GM15510 (cell line): Measurements from ENCODE around the gene APBA2.

ENCODE experiments used
- POLR2A ChIP-seq: IDR thresholded peaks from 3 replicates; pipeline ENCODE4 v1.6.1; 2011; ENCODE audit warnings: borderline replicate concordance; ENCODE audit not compliant: insufficient read length; ENCODE audit errors: extremely low read depth

APBA2 gene

DNA sequence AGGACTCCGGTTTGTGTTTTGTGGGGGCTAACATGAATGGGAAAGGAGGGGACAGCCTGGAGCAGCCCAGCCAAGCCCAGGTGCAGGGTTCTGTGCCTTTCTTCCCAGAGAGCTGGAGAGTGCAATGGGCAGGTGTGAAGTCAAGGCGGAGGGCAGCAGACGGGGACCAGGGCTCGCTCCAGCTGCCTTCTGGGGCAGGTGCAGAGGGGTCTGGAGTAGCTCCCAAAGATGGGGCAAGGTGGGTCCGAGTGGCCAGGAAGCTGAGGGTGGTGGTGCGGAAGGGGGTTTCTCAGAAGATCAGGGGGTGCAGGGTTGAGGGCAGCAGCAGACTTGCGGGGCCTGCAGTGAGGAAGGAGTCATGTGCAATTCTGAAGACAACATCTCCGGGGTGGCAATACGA, 225.0 kb downstream of the APBA2 start:
- TF ChIP-seq POLR2A: no peak

DNA sequence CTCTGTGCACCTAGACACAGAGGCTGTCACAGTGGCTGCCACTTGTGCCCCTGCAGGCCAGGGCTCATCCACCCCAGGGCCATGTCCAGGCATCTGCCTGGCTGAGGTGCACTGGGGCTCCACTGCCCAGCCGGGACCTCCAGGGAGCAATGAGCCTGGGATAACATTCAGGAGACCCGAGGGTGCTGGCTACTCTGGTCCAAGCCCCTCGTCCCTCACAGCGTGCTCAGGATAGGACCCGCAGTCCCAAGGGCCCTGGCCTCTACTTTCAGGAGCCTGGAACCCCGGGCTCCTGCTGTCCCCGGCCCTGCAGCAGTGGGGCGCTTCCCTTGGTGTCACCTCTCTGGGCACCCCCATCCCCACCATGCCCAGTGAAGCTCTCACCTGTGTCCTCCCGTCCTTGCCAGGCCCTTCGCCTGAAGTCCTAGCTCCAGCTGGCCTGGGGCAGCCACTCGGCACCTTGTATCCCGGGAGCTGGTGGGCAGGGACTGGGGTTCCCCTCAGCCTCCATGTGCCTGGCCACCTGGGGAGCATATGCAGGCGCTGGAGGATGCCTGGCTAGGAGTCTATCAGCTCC, 226.0 kb downstream of the APBA2 start:
- TF ChIP-seq POLR2A: no peak

DNA sequence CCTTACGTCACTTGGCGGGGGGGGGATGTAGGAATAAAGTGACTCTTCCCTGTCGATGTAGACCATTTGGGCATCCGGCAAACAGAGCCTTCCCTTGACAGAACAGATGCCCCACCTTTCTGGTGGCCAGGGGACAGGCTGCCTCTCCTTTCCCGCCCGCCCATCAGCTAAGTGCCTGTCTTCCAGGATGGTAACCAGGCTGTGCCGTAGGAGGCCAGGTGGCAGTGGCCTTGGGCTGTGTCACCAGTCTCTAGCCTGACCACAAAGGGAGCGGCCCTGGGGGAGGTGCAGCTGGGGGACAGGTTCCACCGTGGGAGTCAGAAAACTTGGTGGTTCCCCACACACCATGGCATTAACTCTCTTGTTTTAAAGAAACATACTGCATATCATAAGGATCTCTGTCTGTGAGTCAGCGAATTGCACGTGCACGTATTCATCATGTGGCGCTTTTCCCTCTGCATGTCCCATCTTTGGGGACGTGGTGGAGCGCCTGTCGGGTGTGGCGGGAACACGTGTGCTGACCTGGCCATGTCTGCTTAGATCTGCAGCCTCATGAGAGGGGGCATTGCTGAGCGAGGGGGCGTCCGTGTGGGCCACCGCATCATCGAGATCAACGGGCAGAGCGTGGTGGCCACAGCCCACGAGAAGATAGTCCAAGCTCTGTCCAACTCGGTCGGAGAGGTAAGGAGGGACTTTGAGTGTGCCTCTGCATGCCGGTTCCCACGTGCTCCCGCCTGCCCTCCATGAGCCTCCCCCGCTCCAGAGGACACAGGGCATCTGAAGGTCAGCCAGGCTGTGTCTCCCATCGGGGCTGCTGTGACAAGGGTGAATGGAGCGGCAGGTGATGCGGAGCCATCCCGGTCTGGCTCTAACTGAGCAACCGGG, 227.8 kb downstream of the APBA2 start:
- no peak for TF ChIP-seq POLR2A

DNA sequence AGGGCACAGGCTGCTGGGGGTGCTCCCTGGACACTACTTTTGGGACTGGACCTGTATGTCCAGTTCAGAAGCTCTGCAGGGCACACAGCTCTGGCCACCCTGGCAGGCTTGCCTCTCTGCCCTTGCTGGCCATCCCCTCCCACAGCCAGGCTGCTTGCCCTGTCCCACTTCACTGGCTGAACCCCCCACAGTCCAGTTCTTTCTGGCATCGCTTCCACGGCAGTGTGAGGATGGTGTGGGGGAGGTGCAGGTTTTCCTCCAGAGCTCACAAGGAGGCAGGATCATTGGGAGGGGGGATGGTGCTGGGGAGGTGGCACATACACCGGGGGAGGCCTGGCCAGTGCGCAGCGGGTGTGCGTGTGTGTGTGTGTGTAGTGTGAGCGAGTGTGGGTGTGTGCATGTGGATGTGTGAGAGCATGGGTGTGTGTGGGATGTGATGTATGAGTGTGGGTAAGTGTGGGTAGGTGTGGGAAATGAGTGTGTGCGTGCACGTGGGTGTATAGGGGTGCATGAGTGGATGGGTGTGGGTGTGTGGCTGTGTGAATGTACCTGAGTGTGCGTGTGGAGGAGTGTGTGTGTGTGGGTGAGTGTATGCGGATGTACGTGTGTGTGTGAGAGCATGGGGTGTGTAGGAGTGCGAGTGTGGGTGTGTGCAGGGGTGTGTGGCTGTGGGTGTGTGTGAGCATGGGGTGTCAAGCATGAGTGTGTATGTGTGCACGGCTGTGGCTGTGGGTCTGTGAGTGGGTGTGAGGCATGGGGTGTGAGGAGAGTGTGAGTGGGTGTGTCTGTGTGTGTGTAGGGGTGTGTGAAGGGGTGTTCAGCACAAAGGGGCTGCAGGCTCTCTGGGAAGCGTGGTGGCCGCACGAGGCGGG, 228.7 kb downstream of the APBA2 start:
- no peak for TF ChIP-seq POLR2A

DNA sequence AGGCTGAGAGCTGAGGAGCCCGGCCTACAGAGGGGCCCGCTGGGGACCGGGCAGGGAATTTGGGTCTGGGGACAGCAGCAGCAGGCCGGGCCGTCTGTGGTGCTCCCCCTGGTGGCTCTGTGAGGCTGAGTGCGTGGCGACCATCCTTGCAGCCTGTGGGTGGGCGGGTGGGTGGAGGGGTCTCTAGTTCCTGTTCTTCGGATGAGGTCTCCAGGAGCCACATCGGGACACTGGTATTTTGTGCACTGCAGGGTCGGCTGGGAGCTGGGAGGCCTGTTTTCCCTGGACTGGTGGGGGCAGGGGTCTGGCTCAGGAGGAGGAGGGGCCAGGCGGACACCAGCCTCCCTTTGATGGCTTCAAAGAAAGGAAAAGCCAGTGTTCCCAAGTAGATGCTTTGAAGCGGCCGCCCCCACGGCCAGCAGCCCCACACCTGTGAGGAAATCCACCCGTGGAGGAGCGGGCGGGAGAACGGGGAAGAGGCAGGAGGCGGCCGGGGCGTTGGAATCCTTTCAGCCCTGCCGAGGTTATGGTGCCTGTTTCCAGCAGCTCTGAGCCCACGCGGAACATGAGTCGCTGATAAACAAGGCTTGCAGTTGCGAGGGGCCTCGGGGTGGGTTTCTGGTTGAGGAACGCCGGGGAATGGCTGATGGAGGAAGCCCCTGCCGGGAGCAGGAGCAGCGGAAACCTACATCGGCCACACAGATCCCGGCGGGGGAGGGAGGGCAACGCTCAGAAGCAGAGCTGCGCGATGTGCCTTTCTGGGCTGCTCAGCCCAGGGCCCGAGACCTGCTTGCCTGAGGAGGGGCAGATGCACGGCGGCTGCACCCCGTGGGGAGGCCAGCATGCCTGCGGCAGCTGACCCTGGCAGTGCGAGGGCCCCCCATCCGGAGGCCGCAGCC, 229.6 kb downstream of the APBA2 start:
- no peak for TF ChIP-seq POLR2A

DNA sequence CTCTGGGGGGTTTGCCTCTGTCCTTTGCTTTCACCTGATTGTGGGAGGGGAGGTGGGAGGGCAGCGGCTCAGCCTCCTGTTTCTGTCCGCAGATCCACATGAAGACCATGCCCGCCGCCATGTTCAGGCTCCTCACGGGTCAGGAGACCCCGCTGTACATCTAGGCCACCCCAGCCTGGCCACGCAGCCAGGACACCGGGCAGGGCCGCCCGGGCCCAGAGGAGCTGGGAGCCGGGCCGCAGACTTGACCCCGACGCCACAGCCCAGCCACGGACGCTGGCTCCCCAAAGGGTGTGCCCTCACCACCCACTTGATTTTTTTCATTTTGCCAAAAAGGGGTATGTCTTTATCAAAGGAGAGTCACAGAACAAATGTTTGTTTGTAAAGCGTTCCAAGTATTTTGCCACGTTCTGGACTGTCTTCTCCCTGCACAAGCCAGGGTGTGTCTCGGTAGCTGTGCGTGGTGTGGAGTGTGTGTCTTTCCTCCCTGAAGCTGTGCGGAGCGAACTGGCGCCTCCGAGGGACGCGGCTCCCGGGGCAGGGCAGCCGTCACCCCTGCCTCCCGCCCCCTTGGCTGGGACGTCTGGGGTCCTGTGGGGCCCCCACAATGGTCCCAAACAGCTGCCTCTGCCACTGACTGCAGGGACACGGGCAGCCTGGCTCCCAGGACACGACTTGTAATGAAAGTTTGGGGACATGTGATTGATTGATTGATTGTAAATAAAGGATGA, 231.4 kb downstream of the APBA2 start:
- TF ChIP-seq POLR2A: no peak

DNA sequence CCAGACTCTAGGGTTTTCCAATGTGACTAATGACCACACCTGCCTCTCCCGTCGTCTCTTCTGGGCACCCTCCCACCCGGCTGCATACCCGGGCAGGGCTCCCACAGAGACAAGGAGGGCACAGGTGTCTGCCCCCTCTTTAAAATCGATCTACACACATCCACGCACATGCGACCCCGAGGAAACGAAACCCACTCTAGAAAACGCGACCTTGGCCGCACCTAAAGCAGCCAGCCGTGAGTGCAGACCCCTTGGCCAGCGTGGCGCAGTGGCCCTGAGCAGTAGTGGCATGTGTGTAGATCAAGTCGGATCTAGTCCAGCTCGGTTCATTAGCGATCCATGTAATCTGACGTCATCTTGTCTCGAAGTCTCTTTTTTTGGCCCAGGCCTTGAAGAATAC, 232.0 kb downstream of the APBA2 start:
- TF ChIP-seq POLR2A: no peak

DNA sequence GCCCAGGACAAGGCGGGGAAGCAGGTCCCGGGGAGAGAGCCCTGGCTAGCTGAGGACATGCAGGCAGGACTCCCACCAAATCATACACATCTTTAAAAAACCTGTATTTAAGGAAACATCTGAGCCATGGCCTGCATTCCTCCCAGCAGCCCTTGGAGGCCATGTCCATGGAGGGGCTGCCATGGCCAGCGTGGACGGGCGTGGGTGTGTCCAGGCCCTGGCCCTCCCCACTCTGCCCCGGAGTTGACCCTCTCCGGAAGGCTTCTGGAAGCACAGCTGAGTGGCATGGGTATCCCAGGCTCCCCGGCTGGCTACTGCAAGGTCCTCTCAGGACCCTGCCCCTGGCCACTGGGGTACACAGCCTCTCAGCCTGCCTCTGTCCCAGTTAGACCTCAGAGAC, 234.1 kb downstream of the APBA2 start:
- TF ChIP-seq POLR2A: no peak

DNA sequence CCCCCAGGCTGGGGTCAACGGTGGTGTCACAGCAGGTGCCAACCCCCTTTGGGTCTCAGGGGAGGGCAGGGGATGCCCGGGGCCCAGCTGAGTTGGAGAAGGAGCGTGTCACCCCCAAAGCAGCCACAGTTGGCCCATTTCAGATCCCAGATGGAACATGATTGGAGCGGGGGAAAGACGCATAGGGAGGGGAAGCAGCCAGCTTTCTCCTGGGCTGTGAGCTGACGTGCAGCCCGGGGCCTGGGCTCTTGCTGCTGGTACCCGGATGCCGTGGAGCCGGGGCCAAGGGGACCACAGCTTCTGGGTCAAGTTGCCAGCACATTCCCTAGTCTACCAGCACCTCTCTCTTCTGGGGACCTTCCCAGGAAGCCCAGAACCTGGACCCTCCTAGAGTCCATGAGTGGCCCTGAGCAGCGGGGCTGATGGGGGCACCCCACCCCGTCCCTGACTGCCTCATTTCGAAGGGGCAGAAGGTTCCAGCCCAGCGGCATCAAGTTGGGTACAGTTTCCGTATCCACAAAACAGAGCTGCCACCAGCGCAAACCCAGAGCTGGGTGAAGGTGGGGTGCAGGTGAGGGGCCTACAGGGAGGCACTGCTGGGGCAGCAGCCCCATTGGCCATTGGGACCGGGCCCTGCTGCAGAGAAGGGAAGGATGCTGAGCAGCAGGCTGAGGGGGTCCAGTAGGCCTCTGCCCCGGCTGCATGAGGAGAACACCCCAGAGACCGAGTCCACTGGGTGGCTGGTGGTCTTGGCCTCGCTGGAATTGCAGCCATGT, 235.0 kb downstream of the APBA2 start:
- TF ChIP-seq POLR2A: no peak

DNA sequence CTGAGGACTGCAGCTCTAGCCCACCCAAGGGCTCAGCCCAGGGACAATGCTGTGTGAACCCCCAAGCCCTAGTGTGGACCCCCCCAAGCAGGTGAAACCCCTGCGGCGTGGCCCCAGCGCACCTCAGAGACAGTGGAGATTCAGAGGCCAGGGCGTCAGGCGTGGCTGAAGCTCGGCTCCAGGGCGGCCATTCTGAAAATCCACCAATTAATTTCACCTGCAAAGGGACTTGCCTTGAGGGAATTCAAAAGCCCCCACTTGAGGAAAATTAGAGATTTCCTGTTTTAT, 235.5 kb downstream of the APBA2 start:
- no peak for TF ChIP-seq POLR2A

DNA sequence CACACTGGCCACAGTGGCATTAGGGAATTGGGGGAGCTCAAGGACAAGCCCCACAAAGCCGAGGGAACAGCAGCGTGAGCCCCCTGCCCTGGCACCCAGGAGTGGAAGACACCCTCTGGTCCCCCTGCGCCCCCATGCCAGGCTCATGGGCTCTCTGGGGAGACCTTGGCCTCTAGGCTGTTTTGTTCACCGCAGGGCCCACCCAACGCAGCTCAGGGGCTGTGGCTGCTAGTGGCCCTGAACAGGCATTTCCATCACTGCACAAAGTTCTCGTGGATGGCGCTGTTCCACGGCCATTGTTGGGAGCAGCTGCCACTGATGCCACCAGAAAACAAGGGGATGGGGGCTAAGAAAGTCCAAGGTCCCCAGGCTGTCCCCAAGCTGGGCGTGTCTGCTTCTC, 236.1 kb downstream of the APBA2 start:
- TF ChIP-seq POLR2A: no peak

DNA sequence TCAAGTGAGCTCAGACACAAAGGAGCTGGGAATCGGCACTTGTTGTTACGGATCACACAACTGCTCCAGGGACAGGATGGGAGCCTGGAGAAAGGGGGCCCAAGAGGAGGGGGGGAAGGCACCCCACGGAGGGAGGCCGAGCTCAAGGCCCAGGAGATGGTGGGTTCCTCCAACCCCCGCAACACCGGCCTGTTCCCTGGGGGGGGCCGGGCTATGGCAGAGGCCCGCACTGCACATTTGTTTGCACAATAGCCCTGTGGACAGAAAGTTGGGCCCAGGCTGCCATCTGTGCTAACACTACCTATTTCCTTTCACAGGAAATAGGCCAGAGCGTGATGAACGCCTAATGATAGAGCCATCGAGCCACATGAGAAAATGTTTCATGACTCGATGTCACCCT, 236.7 kb downstream of the APBA2 start:
- TF ChIP-seq POLR2A: no peak

DNA sequence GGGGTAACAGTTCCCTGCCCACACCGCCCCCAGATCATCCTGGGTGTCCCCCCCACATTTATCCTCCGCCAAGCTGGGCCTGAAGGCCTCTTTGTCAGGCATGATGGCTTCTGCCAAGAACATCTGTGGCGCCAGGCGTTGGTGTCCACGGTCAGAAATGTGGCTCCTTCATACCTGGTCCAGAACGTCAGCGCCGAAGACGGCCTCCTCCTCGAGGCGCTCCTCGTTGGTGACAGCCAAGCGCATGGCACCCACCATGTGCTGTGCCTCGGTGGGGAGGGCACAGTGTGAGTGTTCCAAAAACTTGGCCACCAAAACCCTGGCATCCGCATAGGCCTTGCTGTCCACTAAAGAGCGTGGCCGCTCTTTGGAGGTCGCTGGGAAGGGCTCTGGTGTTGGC, 237.4 kb downstream of the APBA2 start:
- TF ChIP-seq POLR2A: no peak

DNA sequence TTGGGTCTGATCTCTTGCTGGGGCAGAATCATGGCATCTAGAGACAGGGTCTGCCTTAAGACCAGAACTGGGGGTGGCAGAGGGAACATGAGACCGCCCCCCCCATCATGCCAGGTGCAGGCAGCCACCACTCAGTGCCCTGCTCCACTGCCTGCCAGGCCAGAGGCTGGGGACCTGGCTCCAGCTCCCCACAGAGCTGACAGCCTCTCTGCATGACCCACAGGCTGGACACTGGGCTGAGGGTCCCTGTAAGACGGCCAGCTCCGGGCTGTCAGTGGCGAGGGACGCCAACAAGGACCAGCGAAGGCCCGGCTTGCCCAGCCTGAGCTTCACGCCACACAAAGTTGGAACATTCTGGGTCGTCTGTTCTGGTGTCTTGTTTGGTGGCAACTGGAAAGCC, 238.2 kb downstream of the APBA2 start:
- TF ChIP-seq POLR2A: no peak
